HTERT RPE-1 (cell line): ENCODE data around the gene DCTN2.
"Not testable (repeated sequence)": the region's sequence is repeated elsewhere in the genome, so short reads cannot be mapped to it uniquely, and the experiment has no call there.

Experiments
- in situ Hi-C: fragments of 300-500 bp; cut with MboI; formaldehyde crosslinking; loops from 4 replicates; pipeline ENCODE4 v1.14.3; 2020; ENCODE audit warnings: low sequenced_read_pairs

DCTN2 gene

GRCh38 chr12:57517187-57517586 lies 29.8 kb downstream of the DCTN2 start:
- in situ Hi-C loops = no loop called here

- in situ Hi-C loops = no loop called here
Measured at GRCh38 chr12:57516617-57517153, 30.3 kb downstream of the DCTN2 start.

GRCh38 chr12:57515934-57516541 lies 31.0 kb downstream of the DCTN2 start:
- in situ Hi-C loops = no loop called here

- in situ Hi-C loops = no loop called here
Measured at GRCh38 chr12:57515408-57515933, 31.5 kb downstream of the DCTN2 start.

- in situ Hi-C loops = no loop called here
Measured at GRCh38 chr12:57514720-57515407, 32.1 kb downstream of the DCTN2 start.

GRCh38 chr12:57514246-57514645 lies 32.7 kb downstream of the DCTN2 start:
- in situ Hi-C loops = not testable (repeated sequence)

- in situ Hi-C loops = not testable (repeated sequence)
Measured at GRCh38 chr12:57513677-57514076, 33.3 kb downstream of the DCTN2 start.

GRCh38 chr12:57513266-57513665 lies 33.7 kb downstream of the DCTN2 start:
- in situ Hi-C loops = no loop called here

GRCh38 chr12:57512665-57513064 lies 34.3 kb downstream of the DCTN2 start:
- in situ Hi-C loops = no loop called here

GRCh38 chr12:57511588-57512325 lies 35.2 kb downstream of the DCTN2 start:
- in situ Hi-C loops = no loop called here

- in situ Hi-C loops = no loop called here
Measured at GRCh38 chr12:57511161-57511560, 35.8 kb downstream of the DCTN2 start.

GRCh38 chr12:57507796-57508195 lies 39.2 kb downstream of the DCTN2 start:
- in situ Hi-C loops = not testable (repeated sequence)

GRCh38 chr12:57506541-57506940 lies 40.5 kb downstream of the DCTN2 start:
- in situ Hi-C loops = not testable (repeated sequence)

GRCh38 chr12:57502311-57502969 lies 44.6 kb downstream of the DCTN2 start:
- in situ Hi-C loops = not testable (repeated sequence)

- in situ Hi-C loops = no loop called here
Measured at GRCh38 chr12:57500213-57500612, 46.8 kb downstream of the DCTN2 start.

- in situ Hi-C loops = no loop called here
Measured at GRCh38 chr12:57498571-57498970, 48.4 kb downstream of the DCTN2 start.

- in situ Hi-C loops = no loop called here
Measured at GRCh38 chr12:57498132-57498502, 48.9 kb downstream of the DCTN2 start.

GRCh38 chr12:57497223-57498131 lies 49.5 kb downstream of the DCTN2 start:
- in situ Hi-C loops = no loop called here

GRCh38 chr12:57496822-57497221 lies 50.2 kb downstream of the DCTN2 start:
- in situ Hi-C loops = no loop called here
